Parathyroid adenoma (tissue), 2 donors: ENCODE data around the gene MRPL1.
"Not testable (repeated sequence)": the region's sequence is repeated elsewhere in the genome, so short reads cannot be mapped to it uniquely, and the experiment has no call there.

ENCODE experiments used
- H2AFZ ChIP-seq: fragments of 300-600 bp; sonication (generic); one replicate; pipeline ENCODE4 v1.7.0; 2017; ENCODE audit warnings: antibody characterized with exemption, mild to moderate bottlenecking
- H3K27ac ChIP-seq: fragments of 300-600 bp; sonication (generic); one replicate; pipeline ENCODE4 v1.7.0; 2017
- H3K27me3 ChIP-seq: fragments of 300-600 bp; sonication (generic); one replicate; pipeline ENCODE4 v1.7.0; 2017; ENCODE audit warnings: low read length; ENCODE audit not compliant: control insufficient read depth, insufficient read depth
- H3K36me3 ChIP-seq: fragments of 300-600 bp; sonication (generic); one replicate; pipeline ENCODE4 v1.7.0; 2017; ENCODE audit warnings: low read length; ENCODE audit not compliant: control insufficient read depth, insufficient read depth
- H3K4me1 ChIP-seq: fragments of 300-600 bp; sonication (generic); one replicate; pipeline ENCODE4 v1.7.0; 2017; ENCODE audit warnings: control low read depth
- H3K4me2 ChIP-seq: fragments of 300-600 bp; sonication (generic); one replicate; pipeline ENCODE4 v1.7.0; 2017; ENCODE audit warnings: low read length
- H3K4me3 ChIP-seq: fragments of 300-600 bp; sonication (generic); one replicate; pipeline ENCODE4 v1.7.0; 2017; ENCODE audit warnings: low read depth, low read length
- H3K79me2 ChIP-seq: fragments of 300-600 bp; sonication (generic); one replicate; pipeline ENCODE4 v1.7.0; 2017; ENCODE audit warnings: control low read depth
- H3K9ac ChIP-seq: fragments of 300-600 bp; sonication (generic); one replicate; pipeline ENCODE4 v1.7.0; 2017; ENCODE audit warnings: mild to moderate bottlenecking
- H3K9me3 ChIP-seq: fragments of 300-600 bp; sonication (generic); one replicate; pipeline ENCODE4 v1.7.0; 2017; ENCODE audit warnings: low read length; ENCODE audit not compliant: control insufficient read depth
- TF ChIP-seq, protein P1 (sequence below): fragments of 300-600 bp; sonication (generic); IDR thresholded peaks from one replicate; pipeline ENCODE4 v1.7.0; 2017; ENCODE audit warnings: antibody characterized with exemption, mild to moderate bottlenecking
- donor health status: primary hyperparathyroidism.

The MRPL1 gene

GRCh38 chr4:77931452-77932135 is 69.0 kb downstream of the MRPL1 start:
- Histone ChIP-seq H3K4me2 (no peak overlapping the region), H3K27me3 (no peaks in the 10 kb centered on the region), H3K4me1 (no peaks in the 10 kb centered on the region), H2AFZ (no peak overlapping the region), H3K4me3 (no peak overlapping the region), H3K36me3 (no peaks in the 10 kb centered on the region), H3K9me3 (no peaks in the 10 kb centered on the region), H3K9ac (no peak overlapping the region), H3K27ac (no peak overlapping the region), H3K79me2 (no peaks in the 10 kb centered on the region)
- TF ChIP-seq, protein P1, sequence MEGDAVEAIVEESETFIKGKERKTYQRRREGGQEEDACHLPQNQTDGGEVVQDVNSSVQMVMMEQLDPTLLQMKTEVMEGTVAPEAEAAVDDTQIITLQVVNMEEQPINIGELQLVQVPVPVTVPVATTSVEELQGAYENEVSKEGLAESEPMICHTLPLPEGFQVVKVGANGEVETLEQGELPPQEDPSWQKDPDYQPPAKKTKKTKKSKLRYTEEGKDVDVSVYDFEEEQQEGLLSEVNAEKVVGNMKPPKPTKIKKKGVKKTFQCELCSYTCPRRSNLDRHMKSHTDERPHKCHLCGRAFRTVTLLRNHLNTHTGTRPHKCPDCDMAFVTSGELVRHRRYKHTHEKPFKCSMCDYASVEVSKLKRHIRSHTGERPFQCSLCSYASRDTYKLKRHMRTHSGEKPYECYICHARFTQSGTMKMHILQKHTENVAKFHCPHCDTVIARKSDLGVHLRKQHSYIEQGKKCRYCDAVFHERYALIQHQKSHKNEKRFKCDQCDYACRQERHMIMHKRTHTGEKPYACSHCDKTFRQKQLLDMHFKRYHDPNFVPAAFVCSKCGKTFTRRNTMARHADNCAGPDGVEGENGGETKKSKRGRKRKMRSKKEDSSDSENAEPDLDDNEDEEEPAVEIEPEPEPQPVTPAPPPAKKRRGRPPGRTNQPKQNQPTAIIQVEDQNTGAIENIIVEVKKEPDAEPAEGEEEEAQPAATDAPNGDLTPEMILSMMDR = no peak

GRCh38 chr4:77938560-77938959 is 75.9 kb downstream of the MRPL1 start:
- TF ChIP-seq, protein P1 = no peak
- H3K9me3 ChIP-seq = no peaks in the 10 kb centered on the region
- no peak overlapping the region for H3K27ac ChIP-seq
- H3K9ac ChIP-seq = no peak overlapping the region
- H3K4me3 ChIP-seq = no peak overlapping the region
- no peaks in the 10 kb centered on the region for H3K27me3 ChIP-seq
- no peak overlapping the region for H3K4me2 ChIP-seq
- H3K4me1 ChIP-seq = no peaks in the 10 kb centered on the region
- H2AFZ ChIP-seq = no peak overlapping the region
- H3K36me3 ChIP-seq = no peaks in the 10 kb centered on the region
- no peaks in the 10 kb centered on the region for H3K79me2 ChIP-seq

DNA sequence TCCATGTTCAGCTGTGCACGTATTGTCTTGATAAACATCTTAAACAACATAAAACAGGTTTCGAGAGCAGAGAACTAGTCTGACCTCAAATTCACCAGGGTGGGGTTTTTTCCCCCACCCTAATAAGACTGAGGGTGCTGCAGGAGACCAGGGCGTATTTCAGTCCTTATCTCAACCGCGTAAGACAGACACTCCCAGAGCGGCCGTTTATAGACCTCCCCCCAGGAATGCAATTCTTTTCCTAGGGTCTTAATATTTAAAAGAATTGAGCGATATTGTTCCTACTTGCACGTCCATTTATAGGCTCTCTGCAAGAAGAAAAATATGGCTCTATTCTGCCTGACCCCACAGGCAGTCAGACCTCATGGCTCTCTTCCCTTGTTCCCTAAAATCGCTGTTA is 83.3 kb downstream of the MRPL1 start:
- H3K4me1 ChIP-seq, H3K27ac ChIP-seq, H3K36me3 ChIP-seq, H3K4me2 ChIP-seq, H3K79me2 ChIP-seq, H3K27me3 ChIP-seq, H3K9ac ChIP-seq, H3K4me3 ChIP-seq, H3K9me3 ChIP-seq, H2AFZ ChIP-seq: not testable (repeated sequence)

- Histone ChIP-seq H3K4me1 (no peaks in the 10 kb centered on the region), H2AFZ (no peak overlapping the region), H3K4me2 (no peak overlapping the region), H3K36me3 (no peaks in the 10 kb centered on the region), H3K79me2 (no peaks in the 10 kb centered on the region), H3K27me3 (no peaks in the 10 kb centered on the region), H3K27ac (no peak overlapping the region), H3K9me3 (no peaks in the 10 kb centered on the region), H3K4me3 (no peak overlapping the region), H3K9ac (no peak overlapping the region)
- TF ChIP-seq, protein P1 = no peak
These were observed 87.6 kb downstream of the MRPL1 start for GRCh38 chr4:77950203-77950602.

DNA sequence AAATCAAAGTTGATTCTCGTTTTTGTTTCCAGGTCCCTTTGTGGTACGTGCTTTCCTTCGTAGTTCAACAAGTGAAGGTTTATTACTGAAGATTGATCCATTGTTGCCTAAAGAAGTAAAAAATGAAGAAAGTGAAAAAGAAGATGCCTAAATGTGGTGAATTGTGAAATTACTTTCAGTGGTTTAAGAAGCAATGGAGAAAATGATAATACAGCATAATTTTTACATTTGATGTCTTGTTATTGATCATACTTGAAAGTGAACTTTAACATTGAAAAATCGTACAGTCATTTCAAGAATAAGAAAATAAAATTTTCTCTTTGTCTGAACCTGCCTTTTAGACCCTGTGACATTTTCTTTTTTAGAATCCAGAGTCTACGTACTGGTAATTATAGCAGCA is 89.8 kb downstream of the MRPL1 start:
- Histone ChIP-seq H3K4me1 (no peaks in the 10 kb centered on the region), H3K4me3 (no peak overlapping the region), H3K79me2 (no peaks in the 10 kb centered on the region), H3K4me2 (no peak overlapping the region), H3K27ac (no peak overlapping the region), H3K27me3 (no peaks in the 10 kb centered on the region), H3K36me3 (no peaks in the 10 kb centered on the region), H2AFZ (no peak overlapping the region), H3K9me3 (no peaks in the 10 kb centered on the region), H3K9ac (no peak overlapping the region)
- TF ChIP-seq, protein P1 = no peak
